ENCODE data around the gene PTPRN. TPM values are rescaled to one million over a fixed set of nuclear protein-coding genes. Genes with fewer than 3 reads are reported as not detected.

The PTPRN gene
- total and polyA plus RNA-seq, 10 of the 15 experiments (the other 5 are each of a cell fraction or from before 2014, with no cell fraction given), result 0.28 to 0.69 TPM; not detected in 8

DNA sequence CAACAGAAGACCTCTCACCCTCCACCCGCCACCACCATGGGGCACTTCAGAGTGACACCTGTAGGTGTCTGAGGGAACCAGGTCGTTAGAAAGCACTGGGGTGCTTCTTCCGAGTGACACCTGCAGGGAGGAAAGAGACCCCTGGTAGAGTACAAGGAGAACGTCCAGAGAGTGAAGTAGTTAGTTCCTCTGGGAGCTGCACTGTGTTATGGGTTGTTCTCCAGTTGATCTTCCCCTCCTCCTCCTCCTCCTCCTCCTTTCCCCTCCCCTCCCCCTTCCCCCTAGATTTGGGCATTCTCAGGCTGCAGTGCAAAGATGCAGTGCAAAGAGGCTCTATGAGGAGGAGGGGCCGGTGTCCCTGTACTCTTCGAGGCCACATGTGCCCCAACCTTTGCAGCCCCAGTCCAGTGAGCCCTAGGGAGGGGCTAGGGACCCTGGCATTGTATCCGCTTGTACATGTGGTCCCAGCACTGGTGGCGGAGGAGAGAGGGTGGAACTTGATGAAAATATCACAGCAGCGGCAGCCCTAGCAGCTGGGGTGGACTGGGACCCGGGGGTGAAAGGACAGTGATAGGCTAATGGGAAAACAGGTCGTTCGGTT lies 29.2 kb downstream of the PTPRN start:
- Histone ChIP-seq H3K9me3 (replicated peaks; ENCODE audit: control insufficient read depth, insufficient read depth, low read length) (no peaks in the 10 kb centered on the region), H3K27me3 (replicated peaks in 1 of 2; ENCODE audit: control insufficient read depth in 2 of 2, insufficient read depth in 2 of 2, low read length in 1 of 2) (no peaks in the 10 kb centered on the region), H4K20me1 (ENCODE audit: control insufficient read depth, insufficient read depth) (no peaks in the 10 kb centered on the region), H3K27ac (ENCODE audit: control insufficient read depth, insufficient read depth) (peak overlapping the region; percentile 66), H3K36me3 (ENCODE audit: control insufficient read depth in 2 of 2, insufficient read depth in 2 of 2, low read length in 1 of 2) (no peaks in the 10 kb centered on the region; a peak in 1 of 4 replicates), H3K9ac (ENCODE audit: control insufficient read depth, insufficient read depth, low read length) (peak overlapping the region; percentile 73), H3K79me2 (ENCODE audit: control insufficient read depth, insufficient read depth, low read length) (peaks cover 6% of the 10 kb centered on the region), H2AFZ (ENCODE audit: control insufficient read depth, low read depth, low read length) (peak overlapping the region; percentile 69), H3K4me2 (ENCODE audit: control insufficient read depth, insufficient read depth) (peak overlapping the region; percentile 95), H3K4me1 (ENCODE audit: control insufficient read depth, insufficient read depth, low read length) (peaks cover 26% of the 10 kb centered on the region), H3K4me3 (peak overlapping the region; percentile 66)
- no peak for ATAC-seq
- ChIA-PET SMC1A (ENCODE audit: uncharacterized antibody, unreplicated experiment) (interaction anchor here (2.5 to 8.8 kb wide), 3 partner anchors 13 to 104 kb away, joined by 11 to 98 read pairs (median 96); partner anchors contain the start of genes CNPPD1, TUBA4A and TUBA4B), RAD21 (ENCODE audit: unreplicated experiment) (interaction anchor here (1.1 to 5.9 kb wide), 8 partner anchors 13 to 121 kb away, joined by 3 to 78 read pairs (median 16); partner anchors contain the start of genes CNPPD1, GLB1L, STK16 and TUBA4A), CTCF (interaction anchor here (0.7 to 13.5 kb wide), 14 partner anchors 13 to 121 kb away, joined by 3 to 257 read pairs (median 5); partner anchors contain the start of genes GLB1L, SLC23A3, STK16 and TUBA4A), POLR2A (interaction anchor here (0.9 to 7.0 kb wide), 8 partner anchors 8 to 108 kb away, joined by 3 to 160 read pairs (median 15); partner anchors contain the start of genes ANKZF1, ATG9A, CNPPD1 and DNPEP)
- in situ Hi-C loops (cut with MboI), result no loop called here
- intact Hi-C loops (cut with micrococcal nuclease; ENCODE audit: unreplicated experiment), result loop anchor here (1.0 to 5.0 kb wide), 7 partner anchors 15 to 317 kb away; partner anchors contain the start of genes ANKZF1, ATG9A, CNPPD1 and NHEJ1
- FAIRE-seq, result peak; percentile 41
- peak; percentile 38 for DNase-seq (ENCODE audit: low read depth, low spot score)
- no TSS peak for BruUV-seq (replicated peaks)
- WGBS (ENCODE audit: insufficient coverage, insufficient replicate concordance, low lambda C conversion rate, missing lambda C conversion rate), result 44% methylated on average over 12 of the region's 12 CpGs
- peak in 1 of 2 experiments; percentile 24; a peak in 1 of 4 replicates for TF ChIP-seq EP300 (IDR thresholded peaks at IDR 0.05; ENCODE audit: borderline replicate concordance in 1 of 2, control insufficient read depth in 1 of 2, low read depth in 2 of 2, low read length in 2 of 2)
- TF ChIP-seq NBN (IDR thresholded peaks at IDR 0.05), result peak; percentile 81
- TF ChIP-seq, protein P1, sequence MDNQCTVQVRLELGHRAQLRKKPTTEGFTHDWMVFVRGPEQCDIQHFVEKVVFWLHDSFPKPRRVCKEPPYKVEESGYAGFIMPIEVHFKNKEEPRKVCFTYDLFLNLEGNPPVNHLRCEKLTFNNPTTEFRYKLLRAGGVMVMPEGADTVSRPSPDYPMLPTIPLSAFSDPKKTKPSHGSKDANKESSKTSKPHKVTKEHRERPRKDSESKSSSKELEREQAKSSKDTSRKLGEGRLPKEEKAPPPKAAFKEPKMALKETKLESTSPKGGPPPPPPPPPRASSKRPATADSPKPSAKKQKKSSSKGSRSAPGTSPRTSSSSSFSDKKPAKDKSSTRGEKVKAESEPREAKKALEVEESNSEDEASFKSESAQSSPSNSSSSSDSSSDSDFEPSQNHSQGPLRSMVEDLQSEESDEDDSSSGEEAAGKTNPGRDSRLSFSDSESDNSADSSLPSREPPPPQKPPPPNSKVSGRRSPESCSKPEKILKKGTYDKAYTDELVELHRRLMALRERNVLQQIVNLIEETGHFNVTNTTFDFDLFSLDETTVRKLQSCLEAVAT (IDR thresholded peaks at IDR 0.05), result peak; percentile 56
- peak; percentile 16; the same call in 1 of the 2 replicates for TF ChIP-seq ATF7 (IDR thresholded peaks at IDR 0.05; ENCODE audit: low read depth)
- no peak for TF ChIP-seq ZNF622 (IDR thresholded peaks at IDR 0.05)
- 0 out of 2 replicates have a peak, but pooled peaks have one; percentile 52 for TF ChIP-seq WRNIP1 (IDR thresholded peaks at IDR 0.05; ENCODE audit: borderline replicate concordance, low read depth, low read length)
- TF ChIP-seq MTA2 (IDR thresholded peaks at IDR 0.05; ENCODE audit: low read depth), result peak; percentile 32
- TF ChIP-seq, protein P2, sequence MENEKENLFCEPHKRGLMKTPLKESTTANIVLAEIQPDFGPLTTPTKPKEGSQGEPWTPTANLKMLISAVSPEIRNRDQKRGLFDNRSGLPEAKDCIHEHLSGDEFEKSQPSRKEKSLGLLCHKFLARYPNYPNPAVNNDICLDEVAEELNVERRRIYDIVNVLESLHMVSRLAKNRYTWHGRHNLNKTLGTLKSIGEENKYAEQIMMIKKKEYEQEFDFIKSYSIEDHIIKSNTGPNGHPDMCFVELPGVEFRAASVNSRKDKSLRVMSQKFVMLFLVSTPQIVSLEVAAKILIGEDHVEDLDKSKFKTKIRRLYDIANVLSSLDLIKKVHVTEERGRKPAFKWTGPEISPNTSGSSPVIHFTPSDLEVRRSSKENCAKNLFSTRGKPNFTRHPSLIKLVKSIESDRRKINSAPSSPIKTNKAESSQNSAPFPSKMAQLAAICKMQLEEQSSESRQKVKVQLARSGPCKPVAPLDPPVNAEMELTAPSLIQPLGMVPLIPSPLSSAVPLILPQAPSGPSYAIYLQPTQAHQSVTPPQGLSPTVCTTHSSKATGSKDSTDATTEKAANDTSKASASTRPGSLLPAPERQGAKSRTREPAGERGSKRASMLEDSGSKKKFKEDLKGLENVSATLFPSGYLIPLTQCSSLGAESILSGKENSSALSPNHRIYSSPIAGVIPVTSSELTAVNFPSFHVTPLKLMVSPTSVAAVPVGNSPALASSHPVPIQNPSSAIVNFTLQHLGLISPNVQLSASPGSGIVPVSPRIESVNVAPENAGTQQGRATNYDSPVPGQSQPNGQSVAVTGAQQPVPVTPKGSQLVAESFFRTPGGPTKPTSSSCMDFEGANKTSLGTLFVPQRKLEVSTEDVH (IDR thresholded peaks at IDR 0.05; ENCODE audit: low read depth, partially characterized antibody), result peak; percentile 28
- no peak for TF ChIP-seq RBBP5 (conservative IDR thresholded peaks at IDR 0.05)
- no peak for TF ChIP-seq SUZ12 (IDR thresholded peaks at IDR 0.05; ENCODE audit: unreplicated experiment)
- TF ChIP-seq, protein P3, sequence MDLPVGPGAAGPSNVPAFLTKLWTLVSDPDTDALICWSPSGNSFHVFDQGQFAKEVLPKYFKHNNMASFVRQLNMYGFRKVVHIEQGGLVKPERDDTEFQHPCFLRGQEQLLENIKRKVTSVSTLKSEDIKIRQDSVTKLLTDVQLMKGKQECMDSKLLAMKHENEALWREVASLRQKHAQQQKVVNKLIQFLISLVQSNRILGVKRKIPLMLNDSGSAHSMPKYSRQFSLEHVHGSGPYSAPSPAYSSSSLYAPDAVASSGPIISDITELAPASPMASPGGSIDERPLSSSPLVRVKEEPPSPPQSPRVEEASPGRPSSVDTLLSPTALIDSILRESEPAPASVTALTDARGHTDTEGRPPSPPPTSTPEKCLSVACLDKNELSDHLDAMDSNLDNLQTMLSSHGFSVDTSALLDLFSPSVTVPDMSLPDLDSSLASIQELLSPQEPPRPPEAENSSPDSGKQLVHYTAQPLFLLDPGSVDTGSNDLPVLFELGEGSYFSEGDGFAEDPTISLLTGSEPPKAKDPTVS (IDR thresholded peaks at IDR 0.05; ENCODE audit: low read depth, low read length), result no peak
- TF ChIP-seq, protein P4, sequence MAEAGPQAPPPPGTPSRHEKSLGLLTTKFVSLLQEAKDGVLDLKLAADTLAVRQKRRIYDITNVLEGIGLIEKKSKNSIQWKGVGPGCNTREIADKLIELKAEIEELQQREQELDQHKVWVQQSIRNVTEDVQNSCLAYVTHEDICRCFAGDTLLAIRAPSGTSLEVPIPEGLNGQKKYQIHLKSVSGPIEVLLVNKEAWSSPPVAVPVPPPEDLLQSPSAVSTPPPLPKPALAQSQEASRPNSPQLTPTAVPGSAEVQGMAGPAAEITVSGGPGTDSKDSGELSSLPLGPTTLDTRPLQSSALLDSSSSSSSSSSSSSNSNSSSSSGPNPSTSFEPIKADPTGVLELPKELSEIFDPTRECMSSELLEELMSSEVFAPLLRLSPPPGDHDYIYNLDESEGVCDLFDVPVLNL (IDR thresholded peaks at IDR 0.05; ENCODE audit: low read depth, low read length), result no peak
- TF ChIP-seq SMAD1 (IDR thresholded peaks at IDR 0.05; ENCODE audit: low read depth, partially characterized antibody), result peak; percentile 37
- no peak for TF ChIP-seq ZNF384 (IDR thresholded peaks at IDR 0.05; ENCODE audit: borderline replicate concordance, low read depth, low read length)

All from GM12878 (cell line).